Embryonic facial prominence (tissue), 1 donor: ENCODE results near the gene GFOD1.
"Not testable (repeated sequence)": the region's sequence is repeated elsewhere in the genome, so short reads cannot be mapped to it uniquely, and the experiment has no call there.

ENCODE experiments used
- DNase-seq: peaks from one replicate; pipeline ENCODE4 v3.0.0-alpha.2; 2016; ENCODE audit errors: extremely low spot score

GFOD1 gene

DNA sequence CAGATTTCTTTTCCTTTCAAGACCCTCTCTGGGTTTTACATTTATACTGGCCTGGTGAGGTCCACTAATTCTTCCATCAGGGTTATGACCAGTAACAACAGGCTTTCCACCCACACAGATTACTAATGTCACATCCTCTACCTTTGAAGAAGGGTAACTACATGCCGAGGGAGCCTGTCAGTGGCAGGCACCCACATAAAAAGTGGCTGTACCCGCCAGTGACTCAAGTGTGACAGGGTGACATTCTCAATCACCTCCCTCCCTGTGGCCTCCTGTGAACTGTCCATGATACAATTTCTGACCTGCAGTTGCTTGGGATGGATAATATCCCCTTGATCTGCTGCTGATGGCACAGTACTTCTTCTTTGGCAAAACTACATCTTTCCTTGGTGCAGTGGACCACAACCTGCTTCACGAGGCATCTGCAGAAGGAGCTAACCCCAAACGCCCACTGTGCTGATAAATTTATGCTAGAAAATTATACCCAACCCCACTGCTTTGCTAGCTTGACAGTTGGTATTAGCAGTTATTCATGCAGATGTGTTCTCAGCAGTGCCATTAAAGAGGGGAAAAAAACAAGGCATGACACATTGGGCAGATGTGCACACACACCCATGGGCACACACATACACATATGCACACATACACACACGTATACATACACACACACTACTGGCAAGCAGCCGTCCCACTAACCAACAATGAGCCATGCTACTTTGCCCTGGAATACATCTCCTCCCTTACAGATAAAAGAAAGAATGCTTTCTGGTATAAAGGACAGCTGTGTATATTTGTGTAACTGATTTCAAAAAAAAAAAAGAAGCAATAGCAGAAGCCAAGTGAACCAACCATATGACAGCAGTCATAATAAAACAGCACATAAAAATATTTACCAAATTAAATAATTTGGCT lies 20.8 kb downstream of the GFOD1 start:
- DNase-seq, result no peak

GRCh38 chr6:13465734-13466133 lies 21.7 kb downstream of the GFOD1 start:
- DNase-seq, result no peak

DNA sequence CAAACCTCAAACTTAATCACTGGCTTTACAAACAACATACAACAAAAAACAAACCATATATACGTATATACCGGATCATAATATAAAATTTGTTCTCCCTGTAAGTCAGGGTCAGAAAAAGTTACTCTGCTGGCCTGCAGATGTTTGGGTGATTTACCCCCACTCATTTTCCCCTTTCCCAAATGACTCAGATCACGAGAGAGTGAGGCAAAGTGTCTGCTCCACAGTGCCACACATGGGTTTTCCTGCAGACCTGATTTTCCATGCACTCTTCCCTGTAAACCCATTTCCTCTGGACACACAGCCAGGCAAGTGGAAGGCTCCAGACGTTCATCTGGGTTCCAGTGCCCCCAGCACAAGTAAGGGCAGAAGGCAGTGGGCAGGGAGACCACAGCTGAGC lies 23.5 kb downstream of the GFOD1 start:
- no peak for DNase-seq

DNA sequence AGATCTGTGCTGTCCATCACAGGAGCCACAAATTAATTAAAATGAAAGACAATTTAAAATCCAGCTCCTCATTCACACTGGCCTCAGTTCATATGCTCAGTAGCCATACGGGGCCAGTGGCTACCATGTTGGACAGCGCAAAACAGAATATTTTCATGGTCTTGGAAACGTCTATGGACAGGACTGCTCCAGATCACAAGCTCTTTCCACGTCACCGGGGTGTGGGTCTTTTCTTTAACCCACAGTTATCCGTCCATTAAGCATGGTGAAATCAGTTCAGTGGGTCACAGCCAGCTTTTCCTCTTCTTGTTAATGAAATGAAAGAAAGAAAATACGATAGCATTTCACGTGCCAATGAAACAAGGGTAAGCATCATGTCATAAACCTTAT lies 24.1 kb downstream of the GFOD1 start:
- no peak for DNase-seq

DNA sequence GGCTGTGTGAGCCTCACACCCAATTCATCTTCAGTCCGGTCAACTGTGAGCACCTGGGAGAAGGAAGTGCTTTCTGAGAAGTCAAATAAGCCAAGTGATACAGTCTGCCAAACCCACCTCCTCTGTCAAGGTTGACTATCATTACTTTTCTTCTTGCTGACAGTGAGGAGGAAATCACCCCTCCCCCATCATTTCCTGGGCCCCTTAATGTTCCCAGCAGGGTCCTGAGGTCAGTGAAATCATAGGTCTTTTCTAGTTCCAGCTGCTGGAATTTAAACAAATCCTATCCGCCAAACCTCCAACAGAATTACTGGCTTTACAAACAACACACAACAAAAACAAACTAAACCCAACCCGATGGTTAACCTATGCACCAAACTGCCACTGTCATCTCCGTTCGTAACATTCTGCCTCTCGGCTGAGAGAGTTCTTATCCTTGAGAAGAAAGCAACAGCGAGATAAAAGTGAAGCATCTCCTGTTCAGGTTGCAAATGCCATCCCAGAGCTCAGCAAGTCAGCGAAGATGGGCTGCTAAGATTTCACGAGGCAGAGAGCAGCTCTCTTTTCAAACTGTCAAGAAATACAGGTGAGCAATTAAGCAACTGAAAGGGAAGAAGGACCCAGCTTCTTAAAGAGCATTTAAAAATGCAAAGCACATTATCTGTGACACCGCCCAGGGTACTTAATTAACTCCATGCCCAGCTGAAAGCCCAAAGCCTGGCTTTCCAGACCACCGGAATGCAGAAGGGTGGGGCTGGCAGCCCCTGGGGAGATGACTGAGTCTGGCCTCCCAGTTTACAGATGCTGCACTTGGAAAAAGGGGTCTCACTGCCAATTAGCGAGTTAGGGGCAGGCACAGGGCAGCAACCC lies 24.7 kb downstream of the GFOD1 start:
- DNase-seq, result no peak

DNA sequence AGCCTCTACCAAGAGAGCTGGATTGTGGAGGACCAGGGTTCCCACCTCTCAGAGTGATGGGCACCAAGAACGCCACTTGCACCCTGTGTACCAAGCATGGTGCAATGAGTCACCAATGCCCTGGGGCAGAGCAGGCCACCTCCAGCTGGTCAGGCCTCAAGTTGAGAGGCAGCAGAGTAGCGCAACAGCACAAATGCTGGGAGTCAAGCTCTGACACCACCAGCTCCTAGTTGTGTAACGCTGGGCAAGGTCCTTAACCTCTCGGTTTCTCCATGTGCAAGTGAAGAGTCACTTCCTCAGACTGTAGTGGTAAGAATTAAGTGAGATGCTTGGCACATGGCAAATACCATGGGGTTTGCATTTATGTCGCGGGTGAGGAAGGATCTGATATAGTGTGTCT lies 25.6 kb downstream of the GFOD1 start:
- no peak for DNase-seq

DNA sequence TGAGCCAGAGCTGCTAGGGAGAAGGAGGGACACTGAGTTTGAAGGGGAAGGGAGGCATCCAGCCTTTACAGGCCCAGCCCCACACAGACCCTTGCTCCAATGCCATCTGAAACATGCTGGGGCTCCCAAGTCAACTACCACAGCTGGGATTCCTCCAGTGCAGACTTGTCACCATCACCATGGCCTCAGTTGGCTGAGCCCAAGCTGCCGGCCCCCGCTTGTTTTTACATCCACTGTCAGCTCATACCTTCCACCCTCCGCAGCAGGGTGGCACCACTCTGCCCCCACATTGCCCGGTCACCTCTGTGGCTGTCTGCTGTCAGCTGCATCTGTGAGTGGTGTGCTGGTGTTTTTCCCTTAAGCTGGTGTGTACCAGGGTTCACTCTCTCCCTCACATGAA lies 26.1 kb downstream of the GFOD1 start:
- no peak for DNase-seq

DNA sequence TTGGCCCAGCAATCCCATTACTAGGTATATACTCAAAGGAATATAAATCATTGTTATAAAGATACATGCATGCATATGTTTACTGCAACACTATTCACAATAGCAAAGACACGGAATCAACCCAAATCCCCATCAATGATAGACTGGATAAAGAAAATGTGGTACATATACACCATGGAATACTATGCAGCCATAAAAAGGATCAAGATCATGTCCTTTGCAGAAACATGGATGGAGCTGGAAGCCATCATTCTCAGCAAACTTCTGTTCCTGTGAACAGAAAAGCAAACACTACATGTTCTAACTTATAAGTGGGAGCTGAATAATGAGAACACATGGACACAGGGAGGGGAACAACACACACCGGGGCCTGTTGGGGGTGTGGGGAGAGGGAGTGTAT lies 27.1 kb downstream of the GFOD1 start:
- DNase-seq, result not testable (repeated sequence)

- no peak for DNase-seq
These were observed 29.8 kb downstream of the GFOD1 start for GRCh38 chr6:13457577-13457976.

- DNase-seq, result no peak
These were observed 31.8 kb downstream of the GFOD1 start for GRCh38 chr6:13455552-13455966.

GRCh38 chr6:13454286-13455221 lies 32.8 kb downstream of the GFOD1 start:
- DNase-seq, result no peak

- DNase-seq, result no peak
These were observed 33.6 kb downstream of the GFOD1 start for GRCh38 chr6:13453771-13454251.

GRCh38 chr6:13453153-13453552 lies 34.2 kb downstream of the GFOD1 start:
- no peak for DNase-seq

DNA sequence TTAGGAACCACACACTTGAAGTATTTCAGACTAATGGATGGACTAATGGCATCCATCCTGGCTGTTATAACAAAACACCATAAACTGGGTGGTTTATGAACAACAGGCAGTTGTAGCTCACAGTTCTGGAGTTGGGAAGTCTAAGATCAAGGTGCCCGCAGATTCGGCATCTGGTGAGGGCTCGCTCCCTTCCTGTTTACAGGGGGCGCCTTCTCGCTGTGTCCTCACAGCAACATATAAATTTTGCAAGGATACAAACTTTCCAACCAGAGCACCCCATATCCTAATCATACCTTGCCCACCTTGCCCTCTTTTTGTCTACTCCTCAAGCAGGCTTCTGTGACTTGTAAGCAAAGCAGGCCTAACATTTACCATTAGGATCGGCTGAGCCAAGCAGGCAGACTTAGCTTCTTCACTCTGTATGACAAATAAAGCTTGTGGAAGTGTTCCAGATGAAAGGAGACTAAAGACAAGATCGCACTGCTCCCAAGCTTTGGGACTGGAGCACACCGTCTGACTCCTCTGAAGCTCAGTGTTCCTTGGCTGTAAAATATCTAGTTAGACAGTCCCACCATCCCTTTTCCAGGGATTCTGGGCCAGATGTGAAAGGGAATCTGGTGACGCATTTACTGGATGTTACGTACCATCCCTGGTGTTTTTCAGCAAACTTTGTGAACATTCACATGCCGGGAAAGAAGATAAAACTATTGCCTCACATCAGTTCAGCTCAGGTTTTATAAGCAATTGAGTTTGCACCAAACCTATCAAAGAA lies 34.9 kb downstream of the GFOD1 start:
- DNase-seq, result no peak

- DNase-seq, result no peak
These were observed 36.1 kb downstream of the GFOD1 start for GRCh38 chr6:13451181-13451895.

- no peak for DNase-seq
These were observed 36.8 kb downstream of the GFOD1 start for GRCh38 chr6:13450628-13451027.

GRCh38 chr6:13447949-13448724 lies 39.3 kb downstream of the GFOD1 start:
- no peak for DNase-seq

DNA sequence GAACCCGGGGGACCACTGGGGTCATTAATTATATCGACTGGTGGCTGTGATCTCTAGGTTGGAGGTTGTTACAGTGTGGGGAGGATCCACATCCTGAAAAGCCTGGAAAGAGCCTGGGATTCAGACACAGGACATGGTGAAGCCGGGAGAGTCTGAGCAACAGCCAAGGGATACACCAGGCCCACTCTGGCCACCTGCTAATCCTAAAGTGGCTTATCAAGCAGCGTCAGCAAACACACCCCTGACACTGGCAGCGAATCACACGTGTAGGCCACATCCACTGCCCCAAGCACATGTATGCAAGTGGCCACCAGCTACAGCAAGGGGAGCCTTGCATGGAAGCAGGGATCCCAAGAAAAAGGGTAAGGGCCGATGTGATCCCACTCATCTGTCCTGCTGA lies 41.0 kb downstream of the GFOD1 start:
- no peak for DNase-seq

DNA sequence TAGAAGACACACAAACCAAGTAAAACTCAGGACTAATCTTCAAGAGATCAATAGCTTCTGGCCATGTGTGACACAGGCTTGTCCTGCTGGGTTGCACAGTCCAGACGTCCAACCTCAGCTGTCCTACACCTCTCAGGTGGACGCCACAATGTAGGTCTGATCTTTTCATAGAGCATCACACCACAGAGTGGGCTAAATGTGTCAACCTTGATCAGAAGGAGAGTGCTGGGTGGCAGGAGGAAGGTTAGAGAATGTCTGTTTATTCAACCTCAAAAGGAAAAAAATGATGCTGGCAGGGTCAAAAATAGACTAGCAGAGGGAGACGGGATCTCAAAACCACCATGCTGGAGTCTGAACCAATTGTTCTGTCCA lies 41.7 kb downstream of the GFOD1 start:
- no peak for DNase-seq
